ENCODE data around the gene OR8B12. TPM values are rescaled to one million over a fixed set of nuclear protein-coding genes. Genes with fewer than 3 reads are reported as not detected.

Gene OR8B12
- total RNA-seq, 1 experiment from 2014 or later, result not detected

- ChIA-PET POLR2A (no interaction called here), CTCF (no interaction called here), RAD21 (ENCODE audit: low non-redundant PET in 1 of 2, low total read pairs in 2 of 2, uncharacterized antibody in 2 of 2, unreplicated experiment in 2 of 2) (no interaction called here)
- Histone ChIP-seq H3K27ac (ENCODE audit: low read depth, low read length) (no peak overlapping the region), H3K36me3 (ENCODE audit: control insufficient read depth in 1 of 2, insufficient read depth in 2 of 2, low read length in 2 of 2) (no peaks in the 10 kb centered on the region), H3K4me1 (ENCODE audit: control insufficient read depth in 1 of 2, insufficient read depth in 2 of 2, low read length in 2 of 2) (no peaks in the 10 kb centered on the region), H3K27me3 (ENCODE audit: insufficient read depth, low read length) (peaks cover 52% of the 10 kb centered on the region), H4K20me1 (ENCODE audit: insufficient read depth) (no peaks in the 10 kb centered on the region), H3K9me2 (ENCODE audit: insufficient read depth) (no peaks in the 10 kb centered on the region), H3K9me3 (ENCODE audit: control insufficient read depth in 1 of 2, insufficient read depth in 1 of 2, low read depth in 1 of 2, low read length in 2 of 2) (no peaks in the 10 kb centered on the region), H3K79me2 (ENCODE audit: insufficient read depth, low read length) (no peaks in the 10 kb centered on the region), H3K4me2 (ENCODE audit: low read length) (no peak overlapping the region), H2AFZ (ENCODE audit: low read depth, low read length, poor library complexity, severe bottlenecking) (no peak overlapping the region), H3K4me3 (replicated peaks in 1 of 2; ENCODE audit: low read depth in 1 of 2, low read length in 2 of 2) (no peak overlapping the region), H3K9ac (ENCODE audit: low read length) (no peak overlapping the region)
- intact Hi-C loops (cut with micrococcal nuclease), result no loop called here
- TF ChIP-seq, protein P1, sequence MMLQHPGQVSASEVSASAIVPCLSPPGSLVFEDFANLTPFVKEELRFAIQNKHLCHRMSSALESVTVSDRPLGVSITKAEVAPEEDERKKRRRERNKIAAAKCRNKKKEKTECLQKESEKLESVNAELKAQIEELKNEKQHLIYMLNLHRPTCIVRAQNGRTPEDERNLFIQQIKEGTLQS (IDR thresholded peaks at IDR 0.05), result no peak
- TF ChIP-seq SIN3A (IDR thresholded peaks at IDR 0.05; ENCODE audit: low read depth) (no peak), SRF (IDR thresholded peaks at IDR 0.05; ENCODE audit: low read depth) (no peak), TCF7L2 (IDR thresholded peaks at IDR 0.05; ENCODE audit: borderline replicate concordance, extremely low read depth, insufficient read depth, insufficient read length) (no peak), REST (IDR thresholded peaks at IDR 0.05; ENCODE audit: low read depth) (no peak), FOSL1 (IDR thresholded peaks at IDR 0.05; ENCODE audit: low read depth) (no peak), RAD21 (IDR thresholded peaks at IDR 0.05; ENCODE audit: low read depth) (no peak), ZFX (IDR thresholded peaks at IDR 0.05) (no peak), CEBPB (IDR thresholded peaks at IDR 0.05; ENCODE audit: low read depth) (no peak), JUND (IDR thresholded peaks at IDR 0.05) (no peak)
- no peak for DNase-seq (ENCODE audit: low read depth, low spot score)
- no TSS peak for BruUV-seq (replicated peaks)
- ATAC-seq, result no peak
Observed at GRCh38 chr11:124493016-124493655, 50.3 kb downstream of the OR8B12 start.

Other genes starting within 250 kb of the OR8B12 start
- not detected for gene OR8D1, start 229.7 kb downstream of the OR8B12 start, total RNA-seq (2021; ENCODE audit: unreplicated experiment)
- not detected for gene OR8D2, start 223.5 kb downstream of the OR8B12 start, total RNA-seq (2021; ENCODE audit: unreplicated experiment)
- gene OR8B2, start 159.2 kb downstream of the OR8B12 start, total RNA-seq (2021; ENCODE audit: unreplicated experiment), result not detected
- gene OR8B3, start 144.6 kb downstream of the OR8B12 start, total RNA-seq (2021; ENCODE audit: unreplicated experiment), result not detected
- gene OR8B4, start 118.8 kb downstream of the OR8B12 start, total RNA-seq (2021; ENCODE audit: unreplicated experiment), result not detected
- not detected for gene OR8B8, start 98.0 kb downstream of the OR8B12 start, total RNA-seq (2021; ENCODE audit: unreplicated experiment)
- gene OR8A1, start 26.3 kb upstream of the OR8B12 start, total RNA-seq (2021; ENCODE audit: unreplicated experiment), result not detected
- not detected for gene PANX3, start 67.8 kb upstream of the OR8B12 start, total RNA-seq (2021; ENCODE audit: unreplicated experiment)
- gene TBRG1, start 79.2 kb upstream of the OR8B12 start, total RNA-seq (2021; ENCODE audit: unreplicated experiment), result 29.6 TPM
- 39.2 TPM for gene SIAE, start 130.1 kb upstream of the OR8B12 start, total RNA-seq (2021; ENCODE audit: unreplicated experiment)
- 12.9 TPM for gene SPA17, start 130.2 kb upstream of the OR8B12 start, total RNA-seq (2021; ENCODE audit: unreplicated experiment)
- 33.3 TPM for gene NRGN, start 196.3 kb upstream of the OR8B12 start, total RNA-seq (2021; ENCODE audit: unreplicated experiment)
- not detected for gene VSIG2, start 208.6 kb upstream of the OR8B12 start, total RNA-seq (2021; ENCODE audit: unreplicated experiment)
- gene ESAM, start 218.6 kb upstream of the OR8B12 start, total RNA-seq (2021; ENCODE audit: unreplicated experiment), result 6.1 TPM

Data from HCT116 (cell line).